Left lung (tissue), 10 donors: ENCODE measurements around the gene PARP11. TPM values are rescaled to one million over a fixed set of nuclear protein-coding genes. Genes with fewer than 3 reads are reported as not detected.

Source experiments
- ATAC-seq: fragments of 200-7000 bp; cut with Tn5 transposase; one replicate; pipeline ENCODE4 v1.9.1; 2020; ENCODE audit warnings: moderate library complexity
- DNase-seq, 4 donors: peaks; one replicate each; pipeline ENCODE4 v3.0.0-alpha.2; 2013 to 2020
- H3K27ac ChIP-seq, 2 donors: fragments of 200-600 bp; sonication (generic) in 1 of 2; one replicate each; pipeline versions ENCODE4 v1.5.0 to v1.8.0; 2020 to 2021
- H3K27me3 ChIP-seq, 2 donors: fragments of 200-600 bp; sonication (generic) in 1 of 2; one replicate each; pipeline versions ENCODE4 v1.5.0 to v1.8.0; 2020 to 2021
- H3K36me3 ChIP-seq, 2 donors: fragments of 200-600 bp; sonication (generic) in 1 of 2; one replicate each; pipeline versions ENCODE4 v1.5.0 to v1.8.0; 2020 to 2021
- H3K4me1 ChIP-seq, 2 donors: fragments of 200-600 bp; one replicate each; pipeline ENCODE4 v1.8.0; 2021
- H3K4me3 ChIP-seq, 2 donors: fragments of 200-600 bp; sonication (generic) in 1 of 2; one replicate each; pipeline versions ENCODE4 v1.5.0 to v1.8.0; 2020 to 2021; ENCODE audit warnings: mild to moderate bottlenecking in 1 of 2
- H3K9me3 ChIP-seq, 2 donors: fragments of 200-600 bp; sonication (generic) in 1 of 2; one replicate each; pipeline versions ENCODE4 v1.5.0 to v1.8.0; 2020 to 2021
- CTCF ChIP-seq, 2 donors: fragments of 200-600 bp; sonication (generic) in 1 of 2; IDR thresholded peaks; one replicate each; pipeline versions ENCODE4 v1.5.0 to v1.8.0; 2021; ENCODE audit warnings: antibody characterized with exemption in 2 of 2
- intact Hi-C, 2 donors: fragments of 100-400 bp; cut with DNase I; formaldehyde crosslinking; loops; one replicate each; pipeline versions ENCODE4 v1.11.2 to v1.14.2; 2022
- polyA plus RNA-seq, 6 donors: library from polyadenylated mRNA; unstranded; fragments of 120-200 nt; gene quantifications; one replicate each; pipeline ENCODE4 v1.2.1, GENCODE V29; 2013; ENCODE audit not compliant: insufficient read length in 6 of 6
- total RNA-seq, 2 donors: library from RNA; stranded (reverse); fragmentation: NEBNext Ultra II Directional; extraction: Animal tissue kit (Norgen Biotek cat#: 25700); gene quantifications; one replicate each; pipeline ENCODE4 v1.2.1, GENCODE V29; 2021
- donor health status: DM: no; HTN: yes; CAD: no.
- donor health status: DM: no; HTN: no; CAD: no.

PARP11 gene
- total and polyA plus RNA-seq, 8 donors: 11.0 to 18.3 (median 15.9) TPM

DNA sequence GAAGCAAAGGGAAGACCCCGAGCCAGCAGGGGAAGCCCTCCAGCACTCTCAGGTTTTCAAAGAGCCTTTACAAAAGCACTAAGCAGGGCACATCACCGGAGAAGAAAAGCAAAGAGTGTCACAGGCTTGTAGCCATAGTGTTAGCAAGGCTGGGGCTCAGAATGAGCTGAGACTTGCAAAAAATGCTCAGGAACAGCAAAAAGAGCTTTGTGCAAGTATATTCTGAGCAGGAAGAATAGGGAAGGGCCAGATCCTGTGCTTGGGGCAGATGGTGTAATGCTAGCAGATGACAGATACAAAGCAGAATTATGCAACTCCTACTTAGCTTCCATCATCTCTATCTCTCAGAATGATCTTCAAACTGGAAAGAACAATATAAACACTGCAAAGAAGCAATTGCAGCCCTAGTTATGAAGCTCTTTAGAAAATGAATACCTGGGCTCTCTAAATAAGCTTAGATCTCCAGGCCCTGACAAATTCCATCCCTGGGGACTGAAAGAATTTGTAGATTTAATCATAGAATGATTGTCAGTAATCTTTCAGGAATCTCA is 23.7 kb upstream of the PARP11 start:
- Histone ChIP-seq H3K27me3 (no peaks in the 10 kb centered on the region), H3K27ac (peak overlapping the region; percentile 6 to 63), H3K36me3 (no peaks in the 10 kb centered on the region), H3K9me3 (no peaks in the 10 kb centered on the region), H3K4me3 (no peak overlapping the region), H3K4me1 (peaks cover 0 to 23% of the 10 kb centered on the region in 2 donors)
- ATAC-seq (peak; percentile 85), DNase-seq (peak in 2 of 4 donors; percentile 36 to 44)
- TF ChIP-seq CTCF (IDR thresholded peaks at IDR 0.05): no peak
- intact Hi-C loops: no loop called here

DNA sequence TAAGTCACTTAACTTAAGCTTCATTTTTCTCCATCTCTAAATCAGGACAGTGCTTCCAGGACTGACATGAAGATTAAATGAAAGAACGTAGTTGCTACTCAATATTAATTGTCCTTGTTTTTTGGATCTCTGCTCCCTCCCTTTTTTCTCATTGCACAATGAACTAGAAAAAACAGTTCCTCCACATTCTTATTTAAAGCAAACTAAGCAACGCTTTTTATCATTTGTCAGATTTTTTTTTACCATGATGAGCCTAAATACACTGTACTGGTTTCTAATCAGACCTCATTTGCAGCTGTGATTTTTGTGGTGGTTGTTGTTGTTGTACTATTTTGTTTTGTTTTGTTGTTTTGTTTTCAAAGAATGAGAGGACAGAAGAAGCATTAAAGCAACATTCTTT is 23.2 kb upstream of the PARP11 start:
- no peaks in the 10 kb centered on the region for H3K27me3 ChIP-seq
- intact Hi-C loops: no loop called here
- DNase-seq: no peak

GRCh38 chr12:3892631-3893030 is 19.4 kb upstream of the PARP11 start:
- Histone ChIP-seq H3K36me3 (no peaks in the 10 kb centered on the region), H3K9me3 (no peaks in the 10 kb centered on the region), H3K4me1 (peaks cover 0 to 19% of the 10 kb centered on the region in 2 donors), H3K4me3 (no peak overlapping the region), H3K27me3 (no peaks in the 10 kb centered on the region), H3K27ac (no peak overlapping the region)
- DNase-seq (no peak), ATAC-seq (no peak)
- TF ChIP-seq CTCF (IDR thresholded peaks at IDR 0.05): no peak
- intact Hi-C loops: no loop called here

More for the DNA sequence above, 23.2 kb upstream of the PARP11 start:
- TF ChIP-seq CTCF (IDR thresholded peaks at IDR 0.05): no peak
- ATAC-seq: no peak
- Histone ChIP-seq H3K4me1 (peaks cover 0 to 23% of the 10 kb centered on the region in 2 donors), H3K9me3 (no peaks in the 10 kb centered on the region), H3K4me3 (no peak overlapping the region), H3K27ac (peak overlapping the region in 1 of 2 donors; percentile 63), H3K36me3 (no peaks in the 10 kb centered on the region)

GRCh38 chr12:3891201-3891600 is 18.0 kb upstream of the PARP11 start:
- ATAC-seq (no peak), DNase-seq (no peak)
- H3K27ac ChIP-seq: no peak overlapping the region
- no peak overlapping the region for H3K4me3 ChIP-seq
- intact Hi-C loops: no loop called here
- no peaks in the 10 kb centered on the region for H3K27me3 ChIP-seq
- peaks cover 0 to 5% of the 10 kb centered on the region in 2 donors for H3K4me1 ChIP-seq
- no peaks in the 10 kb centered on the region for H3K36me3 ChIP-seq
- H3K9me3 ChIP-seq: no peaks in the 10 kb centered on the region
- TF ChIP-seq CTCF (IDR thresholded peaks at IDR 0.05): no peak

GRCh38 chr12:3888659-3889058 is 15.5 kb upstream of the PARP11 start:
- intact Hi-C loops: loop anchor here (5.0 to 10.0 kb wide), 3 partner anchors 154 to 396 kb away; partner anchors contain the start of gene CCND2 (in 1 of the 2)
- Histone ChIP-seq H3K9me3 (no peaks in the 10 kb centered on the region), H3K27ac (no peak overlapping the region), H3K4me1 (no peaks in the 10 kb centered on the region), H3K27me3 (no peaks in the 10 kb centered on the region), H3K36me3 (no peaks in the 10 kb centered on the region), H3K4me3 (no peak overlapping the region)
- no peak for ATAC-seq
- DNase-seq: no peak
- TF ChIP-seq CTCF (IDR thresholded peaks at IDR 0.05): no peak
